Femur (tissue), 1 donor: ENCODE measurements around the gene DMXL2.
"Not testable (repeated sequence)": the region's sequence is repeated elsewhere in the genome, so short reads cannot be mapped to it uniquely, and the experiment has no call there.

Experiments used
- DNase-seq: peaks from one replicate; pipeline ENCODE4 v3.0.0-alpha.2; 2017

Gene DMXL2, protein sequence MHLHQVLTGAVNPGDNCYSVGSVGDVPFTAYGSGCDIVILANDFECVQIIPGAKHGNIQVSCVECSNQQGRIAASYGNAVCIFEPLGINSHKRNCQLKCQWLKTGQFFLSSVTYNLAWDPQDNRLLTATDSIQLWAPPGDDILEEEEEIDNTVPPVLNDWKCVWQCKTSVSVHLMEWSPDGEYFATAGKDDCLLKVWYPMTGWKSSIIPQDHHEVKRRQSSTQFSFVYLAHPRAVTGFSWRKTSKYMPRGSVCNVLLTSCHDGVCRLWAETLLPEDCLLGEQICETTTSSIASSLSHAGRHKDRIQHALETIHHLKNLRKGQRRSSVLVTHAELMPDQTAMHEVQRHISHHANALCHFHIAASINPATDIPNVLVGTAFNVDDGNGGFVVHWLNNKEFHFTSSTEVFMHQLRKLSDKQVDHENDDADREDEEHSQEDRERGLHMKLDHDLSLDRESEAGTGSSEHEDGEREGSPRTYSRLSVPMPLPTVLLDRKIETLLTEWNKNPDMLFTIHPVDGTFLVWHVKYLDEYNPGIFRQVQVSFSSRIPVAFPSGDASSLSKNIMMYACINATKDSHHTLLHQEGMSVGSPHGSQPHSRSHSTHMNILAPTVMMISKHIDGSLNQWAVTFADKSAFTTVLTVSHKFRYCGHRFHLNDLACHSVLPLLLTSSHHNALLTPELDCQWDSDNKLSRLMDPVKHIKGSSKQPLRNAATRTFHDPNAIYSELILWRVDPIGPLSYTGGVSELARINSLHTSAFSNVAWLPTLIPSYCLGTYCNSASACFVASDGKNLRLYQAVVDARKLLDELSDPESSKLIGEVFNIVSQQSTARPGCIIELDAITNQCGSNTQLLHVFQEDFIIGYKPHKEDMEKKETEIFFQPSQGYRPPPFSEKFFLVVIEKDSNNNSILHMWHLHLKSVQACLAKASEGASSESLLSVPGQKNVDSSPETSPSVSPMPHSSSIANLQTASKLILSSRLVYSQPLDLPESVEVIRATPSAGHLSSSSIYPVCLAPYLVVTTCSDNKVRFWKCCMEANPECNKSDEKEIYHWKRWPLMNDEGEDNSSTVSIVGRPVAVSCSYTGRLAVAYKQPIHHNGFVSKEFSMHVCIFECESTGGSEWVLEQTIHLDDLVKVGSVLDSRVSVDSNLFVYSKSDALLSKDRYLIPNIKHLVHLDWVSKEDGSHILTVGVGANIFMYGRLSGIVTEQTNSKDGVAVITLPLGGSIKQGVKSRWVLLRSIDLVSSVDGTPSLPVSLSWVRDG (N-terminal part only)

DNA sequence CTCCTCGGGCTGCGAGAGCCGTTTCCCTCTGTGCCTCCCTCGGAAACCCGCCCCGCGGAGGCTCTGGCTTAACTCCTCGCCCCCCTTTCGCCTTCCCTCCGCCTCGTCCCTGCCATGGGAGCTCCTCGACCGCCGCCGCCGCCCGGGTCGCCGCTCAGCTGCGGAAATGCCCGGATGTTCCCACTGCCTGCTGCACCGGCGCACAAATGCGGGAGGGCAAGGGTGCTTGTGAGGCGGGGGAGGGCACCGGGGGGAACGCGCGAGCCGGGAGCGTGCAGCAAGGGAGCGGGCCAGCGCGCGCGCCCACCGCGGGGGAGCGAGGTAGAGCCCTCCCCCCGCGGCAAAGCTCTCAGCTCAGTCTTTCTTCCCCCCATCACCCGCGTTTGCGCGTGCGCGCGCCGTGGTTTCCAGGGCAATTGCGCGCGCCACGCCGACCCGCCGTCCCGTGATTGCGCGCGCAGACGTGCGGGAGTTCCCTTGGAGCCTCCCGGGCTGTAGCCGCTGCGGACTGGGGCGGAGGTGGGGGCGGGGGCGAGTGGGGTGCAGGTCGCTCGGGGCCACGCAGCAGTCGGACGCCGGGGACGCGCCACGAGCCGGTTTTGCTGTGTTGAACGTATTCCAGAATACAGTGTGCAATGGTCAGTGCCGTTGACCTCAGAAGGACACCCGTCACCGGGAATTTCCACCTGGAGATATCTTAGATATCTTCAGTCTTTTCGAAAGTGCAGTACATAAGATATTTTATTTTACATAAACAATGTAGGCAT lies at the start of gene DMXL2:
Gene DMXL2, minus strand, starts transcription at position 168 of the 767 bp plus-strand sequence. CDS start 226 bp downstream, outside the sequence.
- peak; percentile 91 for DNase-seq

- DNase-seq = no peak
These were observed 49.6 kb upstream of the DMXL2 start for GRCh38 chr15:51672155-51672687.

DNA sequence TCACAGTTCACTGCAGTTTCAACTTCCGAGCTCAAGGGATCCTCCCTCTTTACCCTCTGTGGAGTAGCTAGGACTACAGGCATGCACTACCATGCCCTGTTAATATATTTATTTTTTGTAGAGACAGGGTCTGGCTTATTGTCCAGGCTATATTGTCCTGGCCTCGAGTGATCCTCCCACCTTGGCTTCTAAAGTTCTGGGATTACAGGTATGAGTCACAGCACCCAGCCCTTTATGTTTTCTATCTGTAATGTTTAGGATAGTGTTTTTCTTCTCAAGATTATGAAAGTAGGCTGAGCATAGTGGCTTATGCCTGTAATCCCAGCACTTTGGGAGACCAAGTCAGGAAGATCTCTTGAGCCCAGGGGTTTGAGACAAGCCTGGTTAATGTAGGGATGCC lies 46.8 kb upstream of the DMXL2 start:
- no peak for DNase-seq

GRCh38 chr15:51668446-51668845 lies 45.9 kb upstream of the DMXL2 start:
- no peak for DNase-seq

DNA sequence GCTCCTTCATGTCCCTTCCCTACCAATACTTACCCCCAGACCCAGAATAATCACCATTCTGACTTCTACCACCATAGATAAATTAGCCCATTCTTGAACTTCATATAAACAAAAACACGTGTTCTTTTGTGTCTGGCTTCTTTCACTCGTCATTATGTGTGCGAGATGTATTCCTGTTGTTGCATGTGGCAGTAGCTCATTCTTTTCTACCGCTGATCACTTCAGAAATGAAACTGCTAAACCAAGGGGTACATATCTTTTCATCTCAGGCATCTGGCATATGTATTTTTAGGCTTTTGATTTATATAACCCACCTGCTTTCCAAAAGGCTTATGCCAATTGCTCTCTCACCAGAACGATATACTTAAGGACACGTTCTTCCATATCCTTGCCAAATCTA lies 44.9 kb upstream of the DMXL2 start:
- DNase-seq = no peak

DNA sequence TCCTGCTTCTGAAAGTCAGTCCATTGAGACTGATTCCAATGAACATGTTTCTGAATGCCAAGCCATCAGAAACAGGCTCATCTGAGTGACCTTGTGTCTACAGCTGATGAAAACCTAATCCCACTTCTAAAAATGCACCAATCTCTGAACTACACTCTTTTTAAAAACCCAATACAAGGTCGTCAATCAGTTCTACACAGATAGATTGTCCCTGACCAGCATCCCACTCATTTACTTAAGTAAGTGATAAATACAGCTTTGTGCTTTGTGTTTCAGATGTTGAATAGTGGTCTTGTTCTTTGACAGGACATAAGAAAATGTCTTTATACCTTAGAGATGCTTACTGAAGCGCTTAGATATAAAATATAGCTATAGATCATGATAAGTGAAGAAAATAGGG lies 38.5 kb upstream of the DMXL2 start:
- DNase-seq = no peak

DNA sequence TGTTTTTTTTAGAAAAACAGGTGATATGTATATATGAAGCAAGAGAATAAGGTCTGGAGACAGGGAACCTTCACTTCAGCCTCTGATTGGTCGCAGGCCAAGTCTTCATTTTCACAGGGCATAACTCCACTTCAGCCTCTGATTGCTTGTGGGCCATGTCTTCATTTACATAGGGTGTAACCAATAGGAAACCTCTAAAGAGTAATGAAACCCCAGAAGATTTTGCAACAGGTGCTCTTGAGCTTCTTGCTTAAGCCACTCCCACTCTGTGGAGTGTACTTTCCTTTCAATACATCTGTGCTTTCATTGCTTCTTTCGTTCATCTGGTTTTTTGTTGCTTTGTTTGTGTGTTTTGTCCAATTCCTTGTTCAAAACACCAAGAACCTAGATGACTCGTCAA lies 36.1 kb upstream of the DMXL2 start:
- DNase-seq = no peak

DNA sequence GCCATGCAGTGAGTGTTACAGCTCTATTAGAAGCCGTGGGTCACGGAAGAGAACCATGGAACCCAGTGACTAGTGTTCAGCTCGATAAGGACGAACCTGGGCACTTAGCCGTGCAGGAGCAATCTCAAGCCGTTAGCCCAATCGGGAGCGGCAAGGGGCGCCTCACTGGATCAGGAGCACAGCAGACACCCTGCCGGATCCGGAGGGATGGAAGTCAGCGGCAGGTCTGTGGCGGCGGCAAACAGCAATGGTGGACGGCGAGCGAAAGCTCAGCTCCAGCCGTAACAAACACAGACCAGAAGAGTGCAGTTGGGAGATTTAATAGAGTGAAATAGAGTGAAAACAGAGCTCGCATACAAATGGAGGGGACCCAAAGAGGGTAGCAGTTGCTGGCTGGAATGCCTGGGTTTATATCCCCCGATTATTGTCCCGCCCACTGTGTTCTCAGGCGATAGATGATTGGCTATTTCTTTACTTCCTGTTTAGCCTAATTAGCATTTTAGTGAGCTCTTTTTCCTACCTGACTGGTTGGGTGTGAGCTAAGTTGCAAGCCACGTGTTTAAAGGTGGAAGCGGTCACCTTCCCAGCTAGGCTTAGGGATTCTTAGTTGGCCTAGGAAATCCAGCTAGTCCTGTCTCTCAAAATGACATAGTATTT lies 33.0 kb upstream of the DMXL2 start:
- not testable (repeated sequence) for DNase-seq

DNA sequence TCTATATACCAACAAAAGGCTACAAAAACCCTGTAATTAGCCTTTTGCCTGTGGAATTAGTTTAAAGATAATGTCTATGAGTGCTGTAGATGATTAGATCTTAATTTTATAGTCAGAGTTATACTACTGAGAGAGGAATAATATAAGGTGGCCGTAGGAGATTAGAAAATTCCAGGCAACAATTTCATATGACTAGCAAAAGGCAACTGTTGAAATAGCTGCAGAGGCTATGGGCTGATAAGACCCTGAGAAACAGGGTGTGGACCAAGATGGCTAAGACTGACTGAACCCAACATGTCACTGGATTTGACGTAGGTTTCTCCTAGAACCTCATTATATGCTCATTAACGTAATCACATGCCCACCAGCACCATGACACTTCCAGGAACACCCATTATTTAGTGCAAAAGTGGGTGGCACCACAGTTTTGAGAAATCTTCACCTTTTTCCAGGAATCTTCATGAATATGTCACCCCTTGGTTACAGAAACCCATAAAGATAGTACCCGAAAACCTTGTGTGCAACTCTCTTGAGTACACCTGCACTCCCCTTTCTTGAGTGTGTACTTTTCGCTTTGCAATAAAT lies 29.6 kb upstream of the DMXL2 start:
- no peak for DNase-seq

- peak; percentile 47 for DNase-seq
These were observed 27.3 kb upstream of the DMXL2 start for GRCh38 chr15:51649659-51650521.

GRCh38 chr15:51648643-51649042 lies 26.1 kb upstream of the DMXL2 start:
- DNase-seq = not testable (repeated sequence)

DNA sequence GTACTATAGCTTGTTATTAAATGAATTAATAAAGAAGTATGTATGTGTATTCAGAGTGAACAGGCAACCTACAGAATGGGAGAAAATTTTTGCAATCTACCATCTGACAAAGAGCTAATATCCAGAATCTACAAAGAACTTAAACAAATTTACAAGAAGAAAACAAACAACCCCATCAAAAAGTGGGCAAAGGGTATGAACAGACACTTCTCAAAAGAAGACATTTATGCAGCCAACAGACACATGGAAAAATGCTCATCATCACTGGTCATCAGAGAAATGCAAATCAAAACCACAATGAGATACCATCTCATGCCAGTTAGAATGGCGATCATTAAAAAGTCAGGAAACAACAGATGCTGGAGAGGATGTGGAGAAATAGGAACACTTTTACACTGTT lies 25.5 kb upstream of the DMXL2 start:
- DNase-seq = not testable (repeated sequence)

GRCh38 chr15:51647128-51647562 lies 24.6 kb upstream of the DMXL2 start:
- peak; percentile 44 for DNase-seq

GRCh38 chr15:51642696-51643095 lies 20.1 kb upstream of the DMXL2 start:
- DNase-seq = no peak

DNA sequence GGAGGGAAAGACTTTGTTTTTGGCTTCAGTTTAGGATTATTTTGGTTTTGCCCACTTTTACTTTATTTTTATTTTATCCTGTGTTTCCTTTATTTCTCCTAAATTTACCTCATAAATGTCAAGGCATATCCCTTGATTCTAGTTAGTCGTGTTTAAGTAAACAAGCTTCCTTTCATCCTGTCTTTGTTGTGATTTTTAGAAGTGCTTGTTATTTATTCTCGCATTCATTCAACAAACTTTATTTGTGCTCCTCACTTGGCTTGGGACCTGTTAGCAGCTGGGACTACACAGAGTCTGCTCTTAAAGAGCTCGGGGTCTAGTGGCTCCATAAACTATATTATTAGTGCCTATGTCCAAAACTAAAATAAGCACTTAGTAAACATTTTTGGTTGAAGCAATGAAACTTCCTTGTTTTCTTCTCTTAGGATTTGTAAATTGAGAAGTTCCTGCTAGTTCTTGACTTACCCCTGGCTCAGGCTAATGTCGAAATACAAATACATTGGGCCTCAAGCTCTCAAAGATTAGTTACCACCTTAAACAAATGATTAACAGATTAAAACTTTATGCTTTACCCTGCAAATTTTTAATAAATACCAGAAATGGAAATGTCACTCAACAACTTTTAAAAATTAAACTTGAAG lies 19.0 kb upstream of the DMXL2 start:
- no peak for DNase-seq

DNA sequence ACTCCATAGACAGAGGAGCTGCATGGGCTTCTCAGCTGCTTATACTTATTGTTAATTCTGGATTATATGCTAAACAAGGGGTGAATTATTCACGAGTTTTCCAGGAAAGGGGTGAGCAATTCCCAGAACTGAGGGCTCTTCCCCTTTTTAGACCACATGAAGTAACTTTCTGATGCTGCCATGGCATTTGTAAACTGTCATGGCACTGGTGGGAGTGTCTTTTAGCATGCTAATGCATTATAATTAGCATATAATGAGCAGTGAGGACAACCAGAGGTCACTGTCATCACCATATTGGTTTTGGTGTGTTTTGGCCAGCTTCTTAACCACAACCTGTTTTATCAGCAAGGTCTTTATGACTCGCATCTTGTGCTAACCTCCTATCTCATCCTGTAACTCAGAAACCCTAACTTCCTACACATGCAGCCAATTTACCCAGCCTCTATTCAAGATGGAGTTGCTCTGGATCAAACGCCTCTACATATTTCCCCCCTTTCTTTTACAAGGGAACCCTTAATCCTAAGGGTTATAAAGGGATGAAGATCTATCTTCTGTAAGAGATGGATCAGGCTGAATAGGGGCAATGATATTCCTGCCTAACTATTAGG lies 12.1 kb upstream of the DMXL2 start:
- no peak for DNase-seq

- peak; percentile 24 for DNase-seq
These were observed 7.0 kb upstream of the DMXL2 start for GRCh38 chr15:51629612-51630011.

GRCh38 chr15:51625236-51625635 lies 2.7 kb upstream of the DMXL2 start:
- DNase-seq = no peak

GRCh38 chr15:51624022-51624421 lies 1.5 kb upstream of the DMXL2 start:
- DNase-seq = no peak
